HEK293 (cell line): ENCODE measurements around the gene ULBP1.

Experiments
- CTCF ChIA-PET: fragments of 350-600 bp; formaldehyde crosslinking; extraction: SDS; loops from one replicate; lab custom pipeline; 2021; ENCODE audit warnings: antibody characterized with exemption; lab: Yijun Ruan, JAX
- POLR2A ChIA-PET: fragments of 300-600 bp; formaldehyde crosslinking; extraction: SDS; loops from one replicate; lab custom pipeline; 2020; ENCODE audit warnings: antibody characterized with exemption, inconsistent platforms; lab: Yijun Ruan, JAX
- H3K27ac ChIP-seq: fragments of 200-500 bp; sonication (Bioruptor generic); 2 replicates; pipeline ENCODE4 v1.5.1; 2014; ENCODE audit warnings: low read depth, low read length, control low read depth, inconsistent platforms; ENCODE audit errors: extremely low read depth
- H3K36me3 ChIP-seq, 2 experiments: fragments of 200-500 bp in 1 of 2; sonication (Bioruptor generic) in 1 of 2; 1 replicate in 1 of 2; 2 replicates in 1 of 2; pipeline ENCODE4 v1.5.1; 2014 to 2017; ENCODE audit warnings: inconsistent platforms in 2 of 2, low read length in 2 of 2; ENCODE audit not compliant: control insufficient read depth in 2 of 2, insufficient read depth in 1 of 2
- H3K4me1 ChIP-seq: fragments of 200-500 bp; sonication (Bioruptor generic); 2 replicates; pipeline ENCODE4 v1.5.1; 2014; ENCODE audit warnings: mild to moderate bottlenecking, low read length, inconsistent platforms; ENCODE audit not compliant: control insufficient read depth, insufficient read depth
- H3K4me3 ChIP-seq: 2 replicates; pipeline ENCODE4 v1.5.1; 2011; ENCODE audit warnings: low read depth, mild to moderate bottlenecking, control low read depth, low read length, moderate library complexity
- H3K9me3 ChIP-seq: fragments of 200-500 bp; sonication (Bioruptor generic); 2 replicates; pipeline ENCODE4 v1.5.1; 2014; ENCODE audit warnings: low read depth, low read length, inconsistent platforms; ENCODE audit not compliant: control insufficient read depth, insufficient read depth
- GLIS2 ChIP-seq: fragments of 450-650 bp; formaldehyde crosslinking; IDR thresholded peaks from 2 replicates; pipeline ENCODE4 v1.5.1; 2016; ENCODE audit warnings: missing biosample characterization, missing genetic modification characterization
- MEIS1 ChIP-seq: sonication (generic); formaldehyde crosslinking; IDR thresholded peaks from 2 replicates; pipeline ENCODE4 v1.8.1; 2022; ENCODE audit warnings: missing genetic modification reagents, mild to moderate bottlenecking, borderline replicate concordance
- PRDM1 ChIP-seq: fragments of 450-650 bp; formaldehyde crosslinking; IDR thresholded peaks from 2 replicates; pipeline ENCODE4; 2016; ENCODE audit warnings: missing biosample characterization, missing genetic modification characterization
- SCRT1 ChIP-seq: fragments of 450-650 bp; formaldehyde crosslinking; IDR thresholded peaks from 2 replicates; pipeline ENCODE4 v1.5.1; 2016; ENCODE audit warnings: missing biosample characterization, missing genetic modification characterization, borderline replicate concordance
- SP7 ChIP-seq: fragments of 450-650 bp; formaldehyde crosslinking; IDR thresholded peaks from 2 replicates; pipeline ENCODE4 v1.5.1; 2016; ENCODE audit warnings: missing biosample characterization, missing genetic modification characterization
- ZBTB17 ChIP-seq: fragments of 450-650 bp; formaldehyde crosslinking; IDR thresholded peaks from 2 replicates; pipeline ENCODE4 v1.5.1; 2016; ENCODE audit warnings: missing biosample characterization, missing genetic modification characterization
- ZBTB20 ChIP-seq: fragments of 450-650 bp; formaldehyde crosslinking; IDR thresholded peaks from 2 replicates; pipeline ENCODE4 v1.5.1; 2016; ENCODE audit warnings: missing biosample characterization, missing genetic modification characterization
- ZFHX2 ChIP-seq: fragments of 450-650 bp; formaldehyde crosslinking; conservative IDR thresholded peaks from 2 replicates; pipeline ENCODE4 v1.5.1; 2016; ENCODE audit warnings: missing biosample characterization, missing genetic modification characterization
- ZNF121 ChIP-seq: fragments of 450-650 bp; formaldehyde crosslinking; IDR thresholded peaks from 2 replicates; pipeline ENCODE4 v1.5.1; 2016; ENCODE audit warnings: missing biosample characterization, missing genetic modification characterization
- ZNF132 ChIP-seq: fragments of 450-650 bp; formaldehyde crosslinking; IDR thresholded peaks from 2 replicates; pipeline ENCODE4 v1.5.1; 2017; ENCODE audit warnings: missing biosample characterization, missing genetic modification characterization, borderline replicate concordance
- ZNF335 ChIP-seq: fragments of 450-650 bp; formaldehyde crosslinking; conservative IDR thresholded peaks from 2 replicates; pipeline ENCODE4 v1.5.1; 2016; ENCODE audit warnings: missing biosample characterization, missing genetic modification characterization
- ZNF366 ChIP-seq: fragments of 450-650 bp; formaldehyde crosslinking; conservative IDR thresholded peaks from 2 replicates; pipeline ENCODE4 v1.5.1; 2016; ENCODE audit warnings: missing biosample characterization, missing genetic modification characterization
- ZNF548 ChIP-seq: fragments of 450-650 bp; formaldehyde crosslinking; IDR thresholded peaks from 2 replicates; pipeline ENCODE4 v1.5.1; 2016; ENCODE audit warnings: missing biosample characterization, missing genetic modification characterization
- ZNF585B ChIP-seq: fragments of 450-650 bp; formaldehyde crosslinking; IDR thresholded peaks from 2 replicates; pipeline ENCODE4 v1.5.1; 2016; ENCODE audit warnings: missing biosample characterization, missing genetic modification characterization
- ZNF654 ChIP-seq: fragments of 450-650 bp; formaldehyde crosslinking; IDR thresholded peaks from 2 replicates; pipeline ENCODE4 v1.5.1; 2016; ENCODE audit warnings: low read depth, missing biosample characterization, missing genetic modification characterization
- ZNF776 ChIP-seq: fragments of 450-650 bp; formaldehyde crosslinking; IDR thresholded peaks from 2 replicates; pipeline ENCODE4 v1.5.0; 2017; ENCODE audit warnings: missing biosample characterization, missing genetic modification characterization, borderline replicate concordance
- TF ChIP-seq, protein P1 (sequence below): fragments of 450-650 bp; IDR thresholded peaks from 2 replicates; pipeline ENCODE4 v1.5.1; 2018; ENCODE audit warnings: missing biosample characterization, mild to moderate bottlenecking, missing genetic modification characterization
- TF ChIP-seq, protein P2 (sequence below): fragments of 450-650 bp; formaldehyde crosslinking; IDR thresholded peaks from 2 replicates; pipeline ENCODE4 v1.5.1; 2016; ENCODE audit warnings: missing biosample characterization, missing genetic modification characterization
- TF ChIP-seq, protein P3 (sequence below): fragments of 450-650 bp; formaldehyde crosslinking; IDR thresholded peaks from 2 replicates; pipeline ENCODE4 v1.5.1; 2016; ENCODE audit warnings: missing biosample characterization, missing genetic modification characterization
- TF ChIP-seq, protein P4 (sequence below): fragments of 450-650 bp; formaldehyde crosslinking; IDR thresholded peaks from 2 replicates; pipeline ENCODE4 v1.5.1; 2016; ENCODE audit warnings: missing biosample characterization, missing genetic modification characterization
- TF ChIP-seq, protein P5 (sequence below): fragments of 450-650 bp; IDR thresholded peaks from 2 replicates; pipeline ENCODE4 v1.5.1; 2018; ENCODE audit warnings: missing biosample characterization, missing genetic modification characterization
- TF ChIP-seq, protein P6 (sequence below): fragments of 450-650 bp; formaldehyde crosslinking; IDR thresholded peaks from 2 replicates; pipeline ENCODE4 v1.5.1; 2016; ENCODE audit warnings: missing biosample characterization, missing genetic modification characterization

The ULBP1 gene

DNA sequence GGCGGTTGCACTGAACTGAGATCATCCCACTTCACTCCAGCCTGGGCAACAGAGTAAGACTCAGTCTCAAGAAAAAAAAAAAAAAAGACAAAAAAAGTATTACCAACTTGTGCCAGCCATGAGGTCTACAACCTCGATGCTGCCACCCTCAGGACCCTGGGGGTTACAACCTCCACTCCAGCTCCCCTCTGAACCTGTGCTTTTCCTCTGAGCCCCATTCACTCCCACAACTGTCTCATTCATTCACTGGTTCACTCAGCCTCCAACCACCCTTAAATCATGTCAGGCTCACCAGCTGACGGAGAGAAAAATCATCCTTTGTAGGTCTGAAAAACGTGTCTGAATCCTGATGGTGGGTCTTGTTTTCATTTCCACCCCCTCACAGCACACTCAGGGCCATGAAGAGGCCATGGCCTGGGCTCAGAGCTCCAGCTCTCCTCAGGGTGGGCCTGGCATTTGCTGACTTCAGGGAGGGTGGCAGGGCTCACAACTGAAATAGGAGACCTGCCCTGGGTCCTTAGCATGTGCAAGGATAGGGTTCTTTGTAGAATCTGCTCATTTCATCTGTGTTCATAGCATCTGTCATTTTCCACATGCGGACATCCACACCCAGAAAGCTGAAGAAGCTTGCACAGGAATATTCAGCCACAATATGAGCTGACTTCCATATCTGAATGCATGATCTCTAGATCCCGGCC lies 1.9 kb upstream of the ULBP1 start:
- TF ChIP-seq, protein P1, sequence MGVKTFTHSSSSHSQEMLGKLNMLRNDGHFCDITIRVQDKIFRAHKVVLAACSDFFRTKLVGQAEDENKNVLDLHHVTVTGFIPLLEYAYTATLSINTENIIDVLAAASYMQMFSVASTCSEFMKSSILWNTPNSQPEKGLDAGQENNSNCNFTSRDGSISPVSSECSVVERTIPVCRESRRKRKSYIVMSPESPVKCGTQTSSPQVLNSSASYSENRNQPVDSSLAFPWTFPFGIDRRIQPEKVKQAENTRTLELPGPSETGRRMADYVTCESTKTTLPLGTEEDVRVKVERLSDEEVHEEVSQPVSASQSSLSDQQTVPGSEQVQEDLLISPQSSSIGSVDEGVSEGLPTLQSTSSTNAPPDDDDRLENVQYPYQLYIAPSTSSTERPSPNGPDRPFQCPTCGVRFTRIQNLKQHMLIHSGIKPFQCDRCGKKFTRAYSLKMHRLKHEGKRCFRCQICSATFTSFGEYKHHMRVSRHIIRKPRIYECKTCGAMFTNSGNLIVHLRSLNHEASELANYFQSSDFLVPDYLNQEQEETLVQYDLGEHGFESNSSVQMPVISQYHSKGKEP (tag by site-specific recombination) = no peak
- TF ChIP-seq ZNF585B (tag by site-specific recombination) (no peak), ZNF654 (peak; percentile 48), SCRT1 (tag by site-specific recombination) (no peak), MEIS1 (CRISPR knock-in tag) (no peak), ZNF121 (tag by site-specific recombination) (peak; percentile 57; the same call in 1 of the 2 replicates), ZNF132 (tag by site-specific recombination) (no peak), ZNF776 (tag by site-specific recombination) (no peak), ZNF366 (tag by site-specific recombination) (0 out of 2 replicates have a peak, but pooled peaks have one; percentile 22), ZBTB17 (tag by site-specific recombination) (peak; percentile 43; the same call in 1 of the 2 replicates), ZNF548 (tag by site-specific recombination) (no peak), ZFHX2 (tag by site-specific recombination) (peak; percentile 39), ZNF335 (tag by site-specific recombination) (peak; percentile 54), GLIS2 (tag by site-specific recombination) (peak; percentile 48; the same call in 1 of the 2 replicates), PRDM1 (tag by site-specific recombination) (no peak), SP7 (no peak), ZBTB20 (0 out of 2 replicates have a peak, but pooled peaks have one; percentile 17)
- TF ChIP-seq, protein P2, sequence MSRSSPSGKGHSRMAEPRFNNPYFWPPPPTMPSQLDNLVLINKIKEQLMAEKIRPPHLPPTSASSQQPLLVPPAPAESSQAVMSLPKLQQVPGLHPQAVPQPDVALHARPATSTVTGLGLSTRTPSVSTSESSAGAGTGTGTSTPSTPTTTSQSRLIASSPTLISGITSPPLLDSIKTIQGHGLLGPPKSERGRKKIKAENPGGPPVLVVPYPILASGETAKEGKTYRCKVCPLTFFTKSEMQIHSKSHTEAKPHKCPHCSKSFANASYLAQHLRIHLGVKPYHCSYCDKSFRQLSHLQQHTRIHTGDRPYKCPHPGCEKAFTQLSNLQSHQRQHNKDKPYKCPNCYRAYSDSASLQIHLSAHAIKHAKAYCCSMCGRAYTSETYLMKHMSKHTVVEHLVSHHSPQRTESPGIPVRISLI (tag by site-specific recombination) = peak; percentile 90
- TF ChIP-seq, protein P3, sequence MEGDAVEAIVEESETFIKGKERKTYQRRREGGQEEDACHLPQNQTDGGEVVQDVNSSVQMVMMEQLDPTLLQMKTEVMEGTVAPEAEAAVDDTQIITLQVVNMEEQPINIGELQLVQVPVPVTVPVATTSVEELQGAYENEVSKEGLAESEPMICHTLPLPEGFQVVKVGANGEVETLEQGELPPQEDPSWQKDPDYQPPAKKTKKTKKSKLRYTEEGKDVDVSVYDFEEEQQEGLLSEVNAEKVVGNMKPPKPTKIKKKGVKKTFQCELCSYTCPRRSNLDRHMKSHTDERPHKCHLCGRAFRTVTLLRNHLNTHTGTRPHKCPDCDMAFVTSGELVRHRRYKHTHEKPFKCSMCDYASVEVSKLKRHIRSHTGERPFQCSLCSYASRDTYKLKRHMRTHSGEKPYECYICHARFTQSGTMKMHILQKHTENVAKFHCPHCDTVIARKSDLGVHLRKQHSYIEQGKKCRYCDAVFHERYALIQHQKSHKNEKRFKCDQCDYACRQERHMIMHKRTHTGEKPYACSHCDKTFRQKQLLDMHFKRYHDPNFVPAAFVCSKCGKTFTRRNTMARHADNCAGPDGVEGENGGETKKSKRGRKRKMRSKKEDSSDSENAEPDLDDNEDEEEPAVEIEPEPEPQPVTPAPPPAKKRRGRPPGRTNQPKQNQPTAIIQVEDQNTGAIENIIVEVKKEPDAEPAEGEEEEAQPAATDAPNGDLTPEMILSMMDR = peak; percentile 66
- TF ChIP-seq, protein P4, sequence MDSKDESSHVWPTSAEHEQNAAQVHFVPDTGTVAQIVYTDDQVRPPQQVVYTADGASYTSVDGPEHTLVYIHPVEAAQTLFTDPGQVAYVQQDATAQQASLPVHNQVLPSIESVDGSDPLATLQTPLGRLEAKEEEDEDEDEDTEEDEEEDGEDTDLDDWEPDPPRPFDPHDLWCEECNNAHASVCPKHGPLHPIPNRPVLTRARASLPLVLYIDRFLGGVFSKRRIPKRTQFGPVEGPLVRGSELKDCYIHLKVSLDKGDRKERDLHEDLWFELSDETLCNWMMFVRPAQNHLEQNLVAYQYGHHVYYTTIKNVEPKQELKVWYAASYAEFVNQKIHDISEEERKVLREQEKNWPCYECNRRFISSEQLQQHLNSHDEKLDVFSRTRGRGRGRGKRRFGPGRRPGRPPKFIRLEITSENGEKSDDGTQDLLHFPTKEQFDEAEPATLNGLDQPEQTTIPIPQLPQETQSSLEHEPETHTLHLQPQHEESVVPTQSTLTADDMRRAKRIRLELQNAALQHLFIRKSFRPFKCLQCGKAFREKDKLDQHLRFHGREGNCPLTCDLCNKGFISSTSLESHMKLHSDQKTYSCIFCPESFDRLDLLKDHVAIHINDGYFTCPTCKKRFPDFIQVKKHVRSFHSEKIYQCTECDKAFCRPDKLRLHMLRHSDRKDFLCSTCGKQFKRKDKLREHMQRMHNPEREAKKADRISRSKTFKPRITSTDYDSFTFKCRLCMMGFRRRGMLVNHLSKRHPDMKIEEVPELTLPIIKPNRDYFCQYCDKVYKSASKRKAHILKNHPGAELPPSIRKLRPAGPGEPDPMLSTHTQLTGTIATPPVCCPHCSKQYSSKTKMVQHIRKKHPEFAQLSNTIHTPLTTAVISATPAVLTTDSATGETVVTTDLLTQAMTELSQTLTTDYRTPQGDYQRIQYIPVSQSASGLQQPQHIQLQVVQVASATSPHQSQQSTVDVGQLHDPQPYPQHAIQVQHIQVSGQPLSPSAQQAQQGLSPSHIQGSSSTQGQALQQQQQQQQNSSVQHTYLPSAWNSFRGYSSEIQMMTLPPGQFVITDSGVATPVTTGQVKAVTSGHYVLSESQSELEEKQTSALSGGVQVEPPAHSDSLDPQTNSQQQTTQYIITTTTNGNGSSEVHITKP (tag by site-specific recombination) = peak; percentile 86
- TF ChIP-seq, protein P5, sequence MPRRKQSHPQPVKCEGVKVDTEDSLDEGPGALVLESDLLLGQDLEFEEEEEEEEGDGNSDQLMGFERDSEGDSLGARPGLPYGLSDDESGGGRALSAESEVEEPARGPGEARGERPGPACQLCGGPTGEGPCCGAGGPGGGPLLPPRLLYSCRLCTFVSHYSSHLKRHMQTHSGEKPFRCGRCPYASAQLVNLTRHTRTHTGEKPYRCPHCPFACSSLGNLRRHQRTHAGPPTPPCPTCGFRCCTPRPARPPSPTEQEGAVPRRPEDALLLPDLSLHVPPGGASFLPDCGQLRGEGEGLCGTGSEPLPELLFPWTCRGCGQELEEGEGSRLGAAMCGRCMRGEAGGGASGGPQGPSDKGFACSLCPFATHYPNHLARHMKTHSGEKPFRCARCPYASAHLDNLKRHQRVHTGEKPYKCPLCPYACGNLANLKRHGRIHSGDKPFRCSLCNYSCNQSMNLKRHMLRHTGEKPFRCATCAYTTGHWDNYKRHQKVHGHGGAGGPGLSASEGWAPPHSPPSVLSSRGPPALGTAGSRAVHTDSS (tag by site-specific recombination) = no peak
- TF ChIP-seq, protein P6, sequence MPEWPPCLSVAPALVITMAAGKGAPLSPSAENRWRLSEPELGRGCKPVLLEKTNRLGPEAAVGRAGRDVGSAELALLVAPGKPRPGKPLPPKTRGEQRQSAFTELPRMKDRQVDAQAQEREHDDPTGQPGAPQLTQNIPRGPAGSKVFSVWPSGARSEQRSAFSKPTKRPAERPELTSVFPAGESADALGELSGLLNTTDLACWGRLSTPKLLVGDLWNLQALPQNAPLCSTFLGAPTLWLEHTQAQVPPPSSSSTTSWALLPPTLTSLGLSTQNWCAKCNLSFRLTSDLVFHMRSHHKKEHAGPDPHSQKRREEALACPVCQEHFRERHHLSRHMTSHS (tag by site-specific recombination) = no peak
- H3K36me3 ChIP-seq = no peaks in the 10 kb centered on the region
- H3K4me1 ChIP-seq = peaks cover 3% of the 10 kb centered on the region
- H3K9me3 ChIP-seq = no peaks in the 10 kb centered on the region
- ChIA-PET CTCF (interaction anchor here (0.7 to 2.1 kb wide), 6 partner anchors 11 to 482 kb away, joined by 3 to 13 read pairs (median 4); no protein-coding TSS in a partner anchor), POLR2A (no interaction called here)
- H3K27ac ChIP-seq = no peak overlapping the region
- H3K4me3 ChIP-seq = no peak overlapping the region
